Measurements from ENCODE around the gene NCOA5. TPM values are rescaled to one million over a fixed set of nuclear protein-coding genes. Genes with fewer than 3 reads are reported as not detected.

The NCOA5 gene
- total RNA-seq, 1 donor from 2014 or later, result 16.5 TPM

GRCh38 chr20:46073443-46073842 is 16.3 kb downstream of the NCOA5 start:
- intact Hi-C loops (cut with micrococcal nuclease), result no loop called here
- peaks cover 53% of the 10 kb centered on the region for H3K36me3 ChIP-seq
- H3K9me3 ChIP-seq (replicated peaks), result no peaks in the 10 kb centered on the region
- H3K27ac ChIP-seq (replicated peaks), result no peak overlapping the region
- H3K4me1 ChIP-seq, result peaks cover 16% of the 10 kb centered on the region
- no peak for DNase-seq
- TF ChIP-seq CTCF (IDR thresholded peaks at IDR 0.05; ENCODE audit: borderline replicate concordance), result no peak
- H3K4me3 ChIP-seq, result no peak overlapping the region
- H3K27me3 ChIP-seq (ENCODE audit: low read depth), result no peaks in the 10 kb centered on the region

- Histone ChIP-seq H3K4me3 (no peak overlapping the region), H3K27ac (replicated peaks) (no peak overlapping the region), H3K36me3 (peaks cover 53% of the 10 kb centered on the region), H3K4me1 (peaks cover 16% of the 10 kb centered on the region), H3K9me3 (replicated peaks) (no peaks in the 10 kb centered on the region), H3K27me3 (ENCODE audit: low read depth) (no peaks in the 10 kb centered on the region)
- DNase-seq, result no peak
- no peak for TF ChIP-seq CTCF (IDR thresholded peaks at IDR 0.05; ENCODE audit: borderline replicate concordance)
- intact Hi-C loops (cut with micrococcal nuclease), result no loop called here
These were observed 16.7 kb downstream of the NCOA5 start for GRCh38 chr20:46073024-46073423.

GRCh38 chr20:46071573-46071972 is 18.2 kb downstream of the NCOA5 start:
- H3K9me3 ChIP-seq (replicated peaks), result no peaks in the 10 kb centered on the region
- no peak overlapping the region for H3K27ac ChIP-seq (replicated peaks)
- peaks cover 53% of the 10 kb centered on the region for H3K36me3 ChIP-seq
- no peak for TF ChIP-seq CTCF (IDR thresholded peaks at IDR 0.05; ENCODE audit: borderline replicate concordance)
- DNase-seq, result no peak
- H3K27me3 ChIP-seq (ENCODE audit: low read depth), result no peaks in the 10 kb centered on the region
- no peak overlapping the region for H3K4me3 ChIP-seq
- intact Hi-C loops (cut with micrococcal nuclease), result no loop called here
- H3K4me1 ChIP-seq, result peaks cover 16% of the 10 kb centered on the region

GRCh38 chr20:46070215-46070900 is 19.4 kb downstream of the NCOA5 start:
- TF ChIP-seq CTCF (IDR thresholded peaks at IDR 0.05; ENCODE audit: borderline replicate concordance), result no peak
- no peak overlapping the region for H3K27ac ChIP-seq (replicated peaks)
- H3K4me1 ChIP-seq, result peaks cover 11% of the 10 kb centered on the region
- intact Hi-C loops (cut with micrococcal nuclease), result no loop called here
- H3K4me3 ChIP-seq, result no peak overlapping the region
- no peak for DNase-seq
- H3K36me3 ChIP-seq, result peaks cover 59% of the 10 kb centered on the region
- no peaks in the 10 kb centered on the region for H3K9me3 ChIP-seq (replicated peaks)
- H3K27me3 ChIP-seq (ENCODE audit: low read depth), result no peaks in the 10 kb centered on the region

- no peaks in the 10 kb centered on the region for H3K9me3 ChIP-seq (replicated peaks)
- H3K36me3 ChIP-seq, result peaks cover 97% of the 10 kb centered on the region
- H3K4me1 ChIP-seq, result peaks cover 18% of the 10 kb centered on the region
- intact Hi-C loops (cut with micrococcal nuclease), result no loop called here
- TF ChIP-seq CTCF (IDR thresholded peaks at IDR 0.05; ENCODE audit: borderline replicate concordance), result no peak
- H3K27ac ChIP-seq (replicated peaks), result no peak overlapping the region
- no peak for DNase-seq
- H3K27me3 ChIP-seq (ENCODE audit: low read depth), result no peaks in the 10 kb centered on the region
- no peak overlapping the region for H3K4me3 ChIP-seq
These were observed 24.1 kb downstream of the NCOA5 start for GRCh38 chr20:46065691-46066090.
